Kidney (tissue), 14 donors: ENCODE results near the gene CHRM2. TPM values are rescaled to one million over a fixed set of nuclear protein-coding genes. Genes with fewer than 3 reads are reported as not detected.

ENCODE experiments used
- DNase-seq, 5 donors: peaks; one replicate each; pipeline ENCODE4 v3.0.0-alpha.2; 2013 to 2020
- FAIRE-seq: peaks from 2 replicates; lab custom pipeline; 2012; peaks lifted over from hg19 to GRCh38; lab: Jason Lieb, UNC
- H3K27ac ChIP-seq, 2 donors: one replicate each; pipeline ENCODE4 v1.7.0; 2013; ENCODE audit warnings: low read depth in 2 of 2, low read length in 2 of 2, inconsistent platforms in 1 of 2
- H3K27me3 ChIP-seq: one replicate; pipeline ENCODE4 v1.7.1; 2013; ENCODE audit warnings: low read length, inconsistent platforms; ENCODE audit not compliant: control insufficient read depth, insufficient read depth
- H3K36me3 ChIP-seq, 3 donors: one replicate each; pipeline versions ENCODE4 v1.7.0 to v1.7.1; 2013; ENCODE audit warnings: low read length in 3 of 3, control low read depth in 1 of 3, inconsistent platforms in 1 of 3; ENCODE audit not compliant: insufficient read depth in 3 of 3, control insufficient read depth in 2 of 3
- H3K4me1 ChIP-seq, 3 donors: one replicate each; pipeline versions ENCODE4 v1.7.0 to v1.7.1; 2013; ENCODE audit warnings: low read length in 3 of 3, inconsistent platforms in 1 of 3, low read depth in 1 of 3; ENCODE audit not compliant: control insufficient read depth in 2 of 3, insufficient read depth in 2 of 3
- H3K4me3 ChIP-seq, 3 donors: one replicate each; pipeline versions ENCODE4 v1.7.0 to v1.8.1; 2013; ENCODE audit warnings: low read length in 3 of 3, control low read depth in 1 of 3, inconsistent platforms in 1 of 3
- H3K9ac ChIP-seq, 3 donors: one replicate each; pipeline versions ENCODE4 v1.7.0 to v1.7.1; 2013; ENCODE audit warnings: low read length in 3 of 3, control low read depth in 1 of 3, inconsistent platforms in 1 of 3
- H3K9me3 ChIP-seq, 3 donors: one replicate each; pipeline versions ENCODE4 v1.7.0 to v1.7.1; 2013; ENCODE audit warnings: low read length in 3 of 3, control low read depth in 1 of 3, inconsistent platforms in 1 of 3; ENCODE audit not compliant: control insufficient read depth in 2 of 3, insufficient read depth in 1 of 3
- CTCF ChIP-seq: IDR thresholded peaks from 3 replicates; pipeline ENCODE4 v1.5.1; 2012; ENCODE audit warnings: mild to moderate bottlenecking, moderate library complexity, borderline replicate concordance; ENCODE audit not compliant: insufficient read depth; ENCODE audit errors: extremely low read depth
- intact Hi-C: fragments of 100-400 bp; cut with DNase I; formaldehyde crosslinking; loops from one replicate; pipeline ENCODE4 v1.11.1; 2022
- polyA plus RNA-seq: library from polyadenylated mRNA; stranded (reverse); fragments of 350-450 nt; fragmentation: Illumina TruSeq; extraction: RNeasy Lipid Tissue Mini Kit (QIAGEN cat#74804); gene quantifications from one replicate; pipeline ENCODE4 v1.2.3, GENCODE V29; 2014; ENCODE audit warnings: low read depth, low replicate concordance; ENCODE audit not compliant: insufficient read depth
- total RNA-seq: library from RNA; stranded (reverse); fragmentation: NEBNext Ultra II Directional; extraction: Animal tissue kit (Norgen Biotek cat#: 25700); gene quantifications from one replicate; pipeline ENCODE4 v1.2.1, GENCODE V29; 2021
- donor health status: control.
- donor health status: control.
- donor health status: control.
- donor health status: control.
- donor health status: control.
- donor health status: DM: yes; HTN: yes; CAD: no.
- donor health status: Normal renal cell carcinoma (clear cell type).

The CHRM2 gene
- total and polyA plus RNA-seq, 2 donors from 2014 or later, result not detected

- Histone ChIP-seq H3K27me3 (no peaks in the 10 kb centered on the region), H3K4me3 (no peak overlapping the region), H3K4me1 (no peaks in the 10 kb centered on the region), H3K36me3 (no peaks in the 10 kb centered on the region), H3K27ac (no peak overlapping the region), H3K9ac (no peak overlapping the region), H3K9me3 (no peaks in the 10 kb centered on the region)
- DNase-seq (no peak), FAIRE-seq (no peak)
- intact Hi-C loops, result no loop called here
- TF ChIP-seq CTCF, result no peak
Measured at GRCh38 chr7:136941816-136942215, 73.4 kb downstream of the CHRM2 start.

DNA sequence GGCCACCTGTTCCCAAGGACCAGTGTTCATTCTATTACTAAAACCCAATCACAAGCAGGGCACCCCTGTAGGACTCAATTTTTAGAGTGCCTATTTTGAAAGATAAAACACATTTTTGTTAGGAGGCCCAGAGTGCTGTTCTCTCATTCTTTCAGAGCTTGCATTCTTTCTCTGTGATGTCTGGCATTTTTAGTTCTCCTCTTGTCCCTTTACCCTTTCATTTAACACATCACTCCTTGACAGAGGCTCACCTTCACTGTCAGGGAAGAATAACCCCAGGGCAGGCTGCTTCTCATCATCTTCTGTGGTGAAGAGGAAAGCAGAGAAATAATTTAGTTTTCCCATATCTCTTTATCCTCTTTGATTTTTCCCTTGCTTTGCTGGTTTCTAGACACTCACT is 73.9 kb downstream of the CHRM2 start:
- H3K4me1 ChIP-seq, result no peaks in the 10 kb centered on the region
- H3K27me3 ChIP-seq, result no peaks in the 10 kb centered on the region
- TF ChIP-seq CTCF, result no peak
- intact Hi-C loops, result no loop called here
- DNase-seq (no peak), FAIRE-seq (no peak)
- H3K36me3 ChIP-seq, result no peaks in the 10 kb centered on the region
- no peaks in the 10 kb centered on the region for H3K9me3 ChIP-seq
- no peak overlapping the region for H3K27ac ChIP-seq
- H3K4me3 ChIP-seq, result no peak overlapping the region
- H3K9ac ChIP-seq, result no peak overlapping the region

- Histone ChIP-seq H3K27me3 (no peaks in the 10 kb centered on the region), H3K36me3 (no peaks in the 10 kb centered on the region), H3K4me3 (no peak overlapping the region), H3K9ac (no peak overlapping the region), H3K9me3 (no peaks in the 10 kb centered on the region), H3K27ac (no peak overlapping the region), H3K4me1 (no peaks in the 10 kb centered on the region)
- DNase-seq (no peak), FAIRE-seq (no peak)
- intact Hi-C loops, result no loop called here
- no peak for TF ChIP-seq CTCF
Measured at GRCh38 chr7:136942994-136943393, 74.5 kb downstream of the CHRM2 start.

GRCh38 chr7:136947347-136947746 is 78.9 kb downstream of the CHRM2 start:
- DNase-seq (no peak), FAIRE-seq (no peak)
- Histone ChIP-seq H3K4me1 (no peaks in the 10 kb centered on the region), H3K36me3 (no peaks in the 10 kb centered on the region), H3K9me3 (no peaks in the 10 kb centered on the region), H3K9ac (no peak overlapping the region), H3K4me3 (no peak overlapping the region), H3K27ac (no peak overlapping the region), H3K27me3 (no peaks in the 10 kb centered on the region)
- intact Hi-C loops, result no loop called here
- no peak for TF ChIP-seq CTCF
